PC-9 (cell line): ENCODE measurements around the gene VPS39.

ENCODE experiments used
- EZH2 ChIP-seq: fragments of 200-600 bp; sonication (generic); IDR thresholded peaks from 2 replicates; pipeline ENCODE4 v1.8.0; 2017; ENCODE audit warnings: antibody characterized with exemption, low read depth
- TF ChIP-seq, protein P1 (sequence below): fragments of 200-600 bp; sonication (generic); conservative IDR thresholded peaks from 2 replicates; pipeline ENCODE4 v1.6.1; 2017; ENCODE audit warnings: mixed run types, antibody characterized with exemption, mild to moderate bottlenecking, moderate library complexity

DNA sequence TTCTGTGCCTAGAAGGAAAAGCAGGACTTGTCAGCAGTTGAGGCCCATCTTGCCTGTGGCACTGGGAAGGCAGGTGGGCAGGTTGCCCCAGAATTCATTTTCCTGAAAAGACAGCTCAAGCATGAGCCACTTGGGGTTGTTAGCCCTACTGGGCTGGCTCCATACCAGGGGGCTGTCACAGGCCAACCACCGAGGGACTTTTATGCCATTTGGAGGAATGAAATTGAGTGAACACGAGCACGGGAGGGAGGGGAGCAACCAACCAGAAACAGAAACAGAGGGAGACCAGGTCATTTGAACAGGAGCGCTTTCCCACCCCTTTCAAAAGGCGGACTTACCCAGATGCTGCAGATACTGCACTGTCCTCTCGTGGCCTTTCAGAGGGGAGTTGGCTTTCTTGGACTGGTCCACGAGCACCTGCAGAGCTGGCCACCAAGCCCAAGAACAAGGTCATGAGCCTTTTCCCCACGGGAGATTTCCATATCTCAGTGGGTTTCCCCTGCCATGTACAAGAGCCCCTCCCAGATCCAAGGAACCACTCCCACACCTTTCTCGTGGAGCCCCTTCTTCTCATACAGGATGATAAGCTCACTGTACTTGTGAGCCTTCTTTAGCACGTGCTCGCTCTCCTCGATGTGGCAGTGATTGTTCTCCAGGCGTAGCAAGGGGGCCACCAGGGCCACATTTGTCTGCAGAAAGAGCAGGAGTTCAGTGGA is 41.7 kb downstream of the VPS39 start:
- TF ChIP-seq, protein P1, sequence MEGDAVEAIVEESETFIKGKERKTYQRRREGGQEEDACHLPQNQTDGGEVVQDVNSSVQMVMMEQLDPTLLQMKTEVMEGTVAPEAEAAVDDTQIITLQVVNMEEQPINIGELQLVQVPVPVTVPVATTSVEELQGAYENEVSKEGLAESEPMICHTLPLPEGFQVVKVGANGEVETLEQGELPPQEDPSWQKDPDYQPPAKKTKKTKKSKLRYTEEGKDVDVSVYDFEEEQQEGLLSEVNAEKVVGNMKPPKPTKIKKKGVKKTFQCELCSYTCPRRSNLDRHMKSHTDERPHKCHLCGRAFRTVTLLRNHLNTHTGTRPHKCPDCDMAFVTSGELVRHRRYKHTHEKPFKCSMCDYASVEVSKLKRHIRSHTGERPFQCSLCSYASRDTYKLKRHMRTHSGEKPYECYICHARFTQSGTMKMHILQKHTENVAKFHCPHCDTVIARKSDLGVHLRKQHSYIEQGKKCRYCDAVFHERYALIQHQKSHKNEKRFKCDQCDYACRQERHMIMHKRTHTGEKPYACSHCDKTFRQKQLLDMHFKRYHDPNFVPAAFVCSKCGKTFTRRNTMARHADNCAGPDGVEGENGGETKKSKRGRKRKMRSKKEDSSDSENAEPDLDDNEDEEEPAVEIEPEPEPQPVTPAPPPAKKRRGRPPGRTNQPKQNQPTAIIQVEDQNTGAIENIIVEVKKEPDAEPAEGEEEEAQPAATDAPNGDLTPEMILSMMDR: no peak
- TF ChIP-seq EZH2: no peak
